Stimulated activated CD8-positive, alpha-beta memory T cell treated with anti-CD3 and anti-CD28 coated beads, Interleukin-15, amount 100 ng/mL, for 48 hours (primary cell): ENCODE results near the gene OSGIN1.
A peak's percentile ranks its signal among the peaks of the same experiment; 100 is the strongest.

Source experiments
- DNase-seq, 2 donors: peaks; one replicate each; pipeline ENCODE4 v3.0.0-alpha.2; 2020; ENCODE audit warnings: low read depth in 2 of 2

OSGIN1 gene

DNA sequence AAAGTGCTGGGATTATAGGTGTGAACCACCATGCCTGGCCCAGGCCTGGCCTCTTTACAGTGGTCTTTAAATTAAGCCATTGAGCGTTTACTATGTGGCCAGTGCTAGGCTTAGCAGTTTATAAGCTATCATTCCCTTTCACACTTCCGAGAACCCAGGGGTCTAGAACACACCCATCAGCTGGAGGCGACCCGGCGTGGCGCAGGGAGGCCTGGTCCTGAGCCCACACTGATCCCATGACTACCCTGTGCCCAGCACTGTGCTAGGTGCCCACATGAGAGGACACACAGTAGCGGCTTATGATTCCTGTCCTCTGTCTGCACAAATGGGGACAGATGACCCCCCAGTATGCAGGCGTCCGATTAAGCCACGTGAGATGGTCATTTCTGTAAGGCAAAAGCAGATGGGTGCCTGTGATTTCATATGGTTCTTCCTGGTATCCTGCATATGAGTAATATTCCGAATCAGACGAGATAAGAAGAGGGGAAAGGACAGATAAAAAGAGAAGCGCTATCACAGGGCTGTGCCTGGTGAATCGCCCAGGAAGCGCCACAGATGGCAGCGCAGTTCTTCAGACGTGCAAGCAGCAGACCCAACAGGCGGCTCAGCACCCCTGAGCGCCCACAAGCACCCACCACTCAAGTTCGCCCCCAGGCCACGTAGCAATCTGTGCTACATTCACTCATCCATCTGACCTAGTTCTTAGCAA is 5.3 kb downstream of the OSGIN1 start:
- DNase-seq = no peak

DNA sequence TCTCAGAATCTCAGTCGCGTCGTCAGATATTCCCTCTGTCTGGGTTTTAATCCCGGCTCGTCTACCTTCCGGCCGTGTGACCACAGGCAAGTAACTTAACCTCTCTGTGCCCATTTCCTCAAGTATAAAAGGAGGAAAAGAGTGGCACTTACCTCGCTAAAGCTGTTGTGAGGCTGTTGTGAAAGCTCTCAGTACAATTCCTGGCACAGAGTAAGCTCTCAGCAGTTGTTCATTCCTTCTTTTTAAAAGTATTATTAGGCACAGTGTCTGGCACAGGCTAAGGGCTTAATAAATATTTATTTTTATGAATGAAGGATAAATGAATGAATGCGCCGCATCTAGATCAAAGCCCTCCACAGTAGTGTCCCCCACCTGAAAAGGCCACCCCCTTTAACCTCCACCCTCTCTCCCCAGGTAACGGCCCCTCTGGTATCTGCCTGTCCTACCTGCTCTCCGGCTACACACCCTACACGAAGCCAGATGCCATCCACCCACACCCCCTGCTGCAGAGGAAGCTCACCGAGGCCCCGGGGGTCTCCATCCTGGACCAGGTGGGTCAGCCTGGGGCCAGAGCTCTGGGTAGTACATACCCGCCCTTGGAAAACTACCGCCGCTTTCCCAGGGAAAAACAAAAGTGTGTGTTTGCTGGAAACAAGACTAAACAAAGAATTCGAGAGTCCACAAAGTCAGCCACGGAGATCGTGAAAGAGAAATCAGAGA is 6.0 kb downstream of the OSGIN1 start:
- DNase-seq = no peak

- DNase-seq = no peak
Observed at GRCh38 chr16:83959656-83960434, 6.8 kb downstream of the OSGIN1 start.

DNA sequence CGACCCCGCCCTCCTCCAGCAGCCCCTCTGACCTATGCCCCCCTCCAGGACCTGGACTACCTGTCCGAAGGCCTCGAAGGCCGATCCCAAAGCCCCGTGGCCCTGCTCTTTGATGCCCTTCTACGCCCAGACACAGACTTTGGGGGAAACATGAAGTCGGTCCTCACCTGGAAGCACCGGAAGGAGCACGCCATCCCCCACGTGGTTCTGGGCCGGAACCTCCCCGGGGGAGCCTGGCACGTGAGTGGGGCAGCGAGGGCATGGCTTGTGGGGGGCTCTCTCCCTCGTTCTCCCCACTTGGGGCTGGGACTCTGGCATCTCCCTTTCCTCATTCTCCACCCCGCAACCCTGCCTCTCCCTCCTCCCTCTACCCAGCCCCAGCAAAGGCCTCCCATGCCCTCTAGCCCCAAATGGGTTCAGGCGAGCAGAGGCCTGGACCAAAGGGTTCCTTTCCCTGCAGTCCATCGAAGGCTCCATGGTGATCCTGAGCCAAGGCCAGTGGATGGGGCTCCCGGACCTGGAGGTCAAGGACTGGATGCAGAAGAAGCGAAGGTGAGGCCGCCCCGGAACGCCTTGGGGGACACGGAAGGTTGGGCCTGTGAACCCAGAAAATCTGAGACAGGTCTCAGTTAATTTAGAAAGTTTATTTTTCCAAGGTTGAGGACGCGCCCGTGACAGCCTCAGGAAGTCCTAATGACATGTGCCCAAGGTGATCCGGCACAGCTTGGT is 7.6 kb downstream of the OSGIN1 start:
- no peak for DNase-seq

DNA sequence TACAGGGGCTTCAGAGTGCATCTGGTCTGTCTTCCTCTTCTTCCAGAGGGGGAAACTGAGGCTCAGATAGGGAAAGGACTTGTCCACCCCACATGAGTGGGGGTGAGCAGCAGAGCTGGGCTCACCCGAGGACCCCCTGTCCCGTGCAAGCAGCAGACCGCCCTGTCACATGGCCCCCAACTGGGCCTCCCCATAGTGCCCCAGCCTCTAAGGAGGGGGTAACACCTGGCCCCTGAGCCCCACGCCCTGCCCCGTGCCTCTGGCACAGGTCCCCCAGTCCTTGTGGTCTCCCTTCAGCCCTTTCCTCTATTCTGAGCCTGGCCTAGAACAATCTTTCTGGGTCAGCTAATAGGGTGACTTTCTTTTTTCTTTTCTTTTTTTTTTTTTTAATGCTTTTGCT is 8.6 kb downstream of the OSGIN1 start:
- DNase-seq = no peak

DNA sequence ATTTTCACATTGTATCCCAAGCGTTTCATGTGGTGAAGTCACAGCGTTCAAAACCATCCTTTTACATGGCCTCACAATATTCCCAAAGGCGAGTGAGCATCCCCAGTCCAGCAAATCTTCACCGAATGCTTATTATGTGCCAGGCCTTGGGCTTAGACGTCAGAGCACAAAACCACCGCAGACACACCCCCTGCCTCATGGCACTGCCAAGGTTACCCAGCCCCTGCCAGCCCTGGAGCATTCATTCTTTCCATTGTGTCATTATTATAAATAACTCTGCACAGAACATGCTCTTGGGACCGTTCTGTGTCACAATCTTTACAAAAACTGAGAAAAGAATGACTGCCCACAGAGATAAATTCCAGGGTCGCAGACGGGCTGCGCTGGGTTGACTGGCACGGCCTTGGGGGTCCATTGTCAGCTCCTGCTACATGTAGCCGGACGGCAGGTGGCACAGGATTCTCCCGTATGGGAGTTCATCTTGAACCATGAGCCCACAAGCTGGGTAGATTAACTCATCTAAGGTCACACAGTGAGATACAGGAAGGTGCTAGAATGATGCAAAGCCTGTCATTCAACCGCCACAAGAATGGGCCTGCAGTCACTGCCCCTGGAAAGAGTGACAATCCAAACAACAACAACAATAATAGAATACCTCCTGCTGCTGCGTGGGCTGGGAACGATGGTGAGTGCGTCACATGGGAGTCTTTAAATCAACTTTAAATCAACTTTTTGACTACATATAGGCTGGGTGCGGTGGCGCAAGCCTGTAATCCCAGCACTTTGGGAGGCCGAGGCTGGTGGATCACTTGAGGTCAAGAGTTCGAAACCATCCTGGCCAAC is 10.5 kb downstream of the OSGIN1 start:
- DNase-seq = no peak

GRCh38 chr16:83964684-83965443 is 11.8 kb downstream of the OSGIN1 start:
- DNase-seq = no peak

DNA sequence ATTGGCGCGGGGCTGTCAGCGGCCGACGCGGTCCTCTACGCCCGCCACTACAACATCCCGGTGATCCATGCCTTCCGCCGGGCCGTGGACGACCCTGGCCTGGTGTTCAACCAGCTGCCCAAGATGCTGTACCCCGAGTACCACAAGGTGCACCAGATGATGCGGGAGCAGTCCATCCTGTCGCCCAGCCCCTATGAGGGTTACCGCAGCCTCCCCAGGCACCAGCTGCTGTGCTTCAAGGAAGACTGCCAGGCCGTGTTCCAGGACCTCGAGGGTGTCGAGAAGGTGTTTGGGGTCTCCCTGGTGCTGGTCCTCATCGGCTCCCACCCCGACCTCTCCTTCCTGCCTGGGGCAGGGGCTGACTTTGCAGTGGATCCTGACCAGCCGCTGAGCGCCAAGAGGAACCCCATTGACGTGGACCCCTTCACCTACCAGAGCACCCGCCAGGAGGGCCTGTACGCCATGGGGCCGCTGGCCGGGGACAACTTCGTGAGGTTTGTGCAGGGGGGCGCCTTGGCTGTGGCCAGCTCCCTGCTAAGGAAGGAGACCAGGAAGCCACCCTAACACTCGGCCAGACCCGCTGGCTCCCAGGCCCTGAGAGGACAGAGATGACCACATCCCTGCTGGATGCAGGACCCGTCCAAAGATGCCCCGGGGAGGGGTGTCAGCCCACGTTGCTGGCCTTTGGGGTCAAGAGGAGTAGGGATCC is 12.6 kb downstream of the OSGIN1 start:
- DNase-seq = no peak

- DNase-seq = no peak
Observed at GRCh38 chr16:83966153-83966696, 13.2 kb downstream of the OSGIN1 start.

GRCh38 chr16:83967091-83967490 is 14.1 kb downstream of the OSGIN1 start:
- no peak for DNase-seq

DNA sequence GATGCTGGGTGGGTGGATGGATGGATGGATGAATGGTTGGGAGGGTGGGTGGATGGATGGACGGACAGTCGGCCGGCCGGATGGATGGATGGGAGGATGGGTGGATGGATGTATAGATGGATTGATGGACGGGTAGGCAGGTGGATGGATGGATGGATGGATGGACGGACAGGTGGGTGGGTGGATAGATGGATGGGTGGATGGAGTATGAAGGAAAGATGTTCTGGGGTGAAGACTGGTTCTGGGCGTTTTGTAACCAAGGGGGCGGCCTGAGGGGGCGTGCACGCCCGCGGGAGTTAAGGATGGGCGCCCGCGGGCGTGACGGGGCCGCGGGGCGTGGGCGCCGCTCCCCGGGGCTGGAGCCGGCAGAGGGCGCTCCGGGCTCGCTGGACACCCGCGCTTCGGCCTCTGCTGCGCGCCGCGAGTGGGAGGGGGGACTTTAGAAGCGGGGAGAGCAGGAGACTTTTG is 14.8 kb downstream of the OSGIN1 start, which contains the start of gene NECAB2:
Gene NECAB2, plus strand, starts transcription at position 407 of the 468 bp plus-strand sequence. CDS start 405 bp downstream, outside the sequence.
- peak; percentile 7 to 11 for DNase-seq

- no peak for DNase-seq
Observed at GRCh38 chr16:83968306-83968851, 15.3 kb downstream of the OSGIN1 start.

DNA sequence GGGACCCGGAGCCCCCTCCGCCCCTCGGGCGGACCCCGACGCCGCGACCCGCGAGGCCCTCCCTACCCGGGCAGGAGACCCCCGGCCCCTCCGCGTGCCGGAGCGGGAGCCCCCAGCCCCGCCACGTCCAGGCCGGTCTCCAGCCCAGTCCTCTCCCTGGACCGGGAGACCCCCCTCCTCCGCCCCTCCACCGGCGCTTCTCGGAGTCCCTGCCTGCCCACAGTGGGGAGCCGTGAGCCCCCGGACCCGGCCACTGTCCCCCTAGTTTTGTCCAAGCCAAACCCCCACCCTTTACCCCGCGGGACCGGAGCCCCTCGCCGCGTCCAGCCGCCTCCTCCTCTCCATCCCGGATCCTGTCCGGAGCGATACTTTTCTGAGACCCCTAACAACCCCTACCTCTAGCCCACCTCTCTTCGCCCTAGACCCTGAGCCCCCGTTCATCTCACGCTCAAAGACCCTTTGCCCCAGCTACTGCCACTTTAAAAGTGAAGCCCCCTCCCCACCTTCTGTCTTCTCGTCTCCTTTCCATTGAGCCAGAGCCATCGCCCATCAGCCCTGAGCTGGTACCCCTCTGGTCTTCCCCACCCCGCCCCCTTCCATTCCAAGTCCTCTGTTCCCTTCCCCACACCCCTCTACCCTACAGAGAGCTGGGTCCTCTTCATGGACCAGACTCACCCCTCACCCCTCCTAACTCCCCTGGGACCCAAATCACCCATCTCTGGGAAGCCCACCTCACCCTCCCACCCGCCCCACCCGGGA is 16.0 kb downstream of the OSGIN1 start:
- DNase-seq = no peak

DNA sequence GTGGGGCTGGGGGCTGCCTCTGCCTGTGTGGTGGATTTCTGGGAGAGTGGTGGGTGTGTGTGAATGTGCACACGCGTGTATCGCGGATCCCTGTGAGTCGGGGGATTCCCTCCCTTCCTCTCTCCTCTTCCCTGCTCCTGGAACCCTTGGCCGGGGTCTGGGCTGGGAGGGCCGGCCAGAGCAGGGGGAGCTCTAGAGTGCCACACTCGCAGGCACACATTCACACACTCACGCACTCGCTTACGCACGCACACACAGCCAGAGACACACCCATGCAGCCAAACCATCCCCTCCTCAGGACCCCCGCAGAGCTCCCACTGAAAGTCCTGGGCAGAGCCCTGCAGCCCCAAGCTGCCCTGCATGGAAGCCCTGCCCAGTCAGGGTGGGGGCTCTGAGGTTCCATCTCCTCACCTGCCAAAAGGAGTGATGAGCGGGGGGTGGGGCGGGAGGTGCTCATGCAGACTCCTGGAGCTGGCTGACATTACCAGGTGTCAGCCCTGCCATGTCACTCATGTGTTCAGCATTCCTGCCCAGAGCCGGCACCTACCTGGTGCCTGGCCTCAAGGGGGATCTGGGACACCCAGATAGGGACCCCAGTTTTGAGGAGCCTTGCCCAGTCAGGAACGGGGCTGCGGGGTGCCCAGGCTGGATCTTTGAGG is 16.9 kb downstream of the OSGIN1 start:
- DNase-seq = no peak

- no peak for DNase-seq
Observed at GRCh38 chr16:83970430-83970815, 17.4 kb downstream of the OSGIN1 start.

GRCh38 chr16:83971165-83972130 is 18.4 kb downstream of the OSGIN1 start:
- DNase-seq = no peak
